MM.1S (cell line): ENCODE results near the gene COPZ1.

ENCODE experiments used
- DNase-seq: peaks from one replicate; pipeline ENCODE4 v3.0.0-alpha.2; 2015
- H2AFZ ChIP-seq: fragments of 300-600 bp; sonication (generic); 2 replicates; pipeline ENCODE4 v1.6.0; 2016; ENCODE audit warnings: antibody characterized with exemption, low read length
- H3F3A ChIP-seq: fragments of 300-600 bp; sonication (generic); 2 replicates; pipeline ENCODE4 v1.6.1; 2016; ENCODE audit warnings: mild to moderate bottlenecking, antibody characterized with exemption, low read length, moderate library complexity, mixed read lengths; ENCODE audit not compliant: insufficient read depth
- H3K27ac ChIP-seq: fragments of 300-600 bp; sonication (generic); 2 replicates; pipeline ENCODE4 v1.5.1; 2016; ENCODE audit warnings: mild to moderate bottlenecking, low read length
- H3K27me3 ChIP-seq: fragments of 300-600 bp; sonication (generic); replicated peaks from 2 replicates; pipeline ENCODE4 v1.6.0; 2016; ENCODE audit warnings: low read length; ENCODE audit not compliant: insufficient read depth
- H3K36me3 ChIP-seq: fragments of 300-600 bp; sonication (generic); replicated peaks from 2 replicates; pipeline ENCODE4 v1.6.1; 2016; ENCODE audit warnings: mild to moderate bottlenecking, low read length, mixed read lengths; ENCODE audit not compliant: insufficient read depth
- H3K4me1 ChIP-seq: fragments of 300-600 bp; sonication (generic); 2 replicates; pipeline ENCODE4 v1.6.1; 2016; ENCODE audit warnings: low read length, mixed read lengths
- H3K4me2 ChIP-seq: fragments of 300-600 bp; sonication (generic); 2 replicates; pipeline ENCODE4 v1.6.0; 2016; ENCODE audit warnings: low read depth, low read length
- H3K4me3 ChIP-seq: fragments of 300-600 bp; sonication (generic); 2 replicates; pipeline ENCODE4 v1.5.1; 2016; ENCODE audit warnings: low read length, mixed read lengths
- H3K79me2 ChIP-seq: fragments of 300-600 bp; sonication (generic); 2 replicates; pipeline ENCODE4 v1.6.1; 2016; ENCODE audit warnings: mixed run types, low read length, mixed read lengths
- H3K9ac ChIP-seq: fragments of 300-600 bp; sonication (generic); 2 replicates; pipeline ENCODE4 v1.6.1; 2016; ENCODE audit warnings: low read length, mixed read lengths
- H3K9me2 ChIP-seq: fragments of 300-600 bp; sonication (generic); replicated peaks from 2 replicates; pipeline ENCODE4 v1.6.1; 2016; ENCODE audit warnings: mild to moderate bottlenecking, low read length, mixed read lengths; ENCODE audit not compliant: insufficient read depth
- H3K9me3 ChIP-seq: fragments of 300-600 bp; sonication (generic); replicated peaks from 2 replicates; pipeline ENCODE4 v1.6.1; 2016; ENCODE audit warnings: mild to moderate bottlenecking, low read length, mixed read lengths; ENCODE audit not compliant: insufficient read depth
- H4K20me1 ChIP-seq: fragments of 300-600 bp; sonication (generic); 2 replicates; pipeline ENCODE4 v1.6.1; 2016; ENCODE audit warnings: mild to moderate bottlenecking, low read length, moderate library complexity, mixed read lengths; ENCODE audit not compliant: insufficient read depth
- EZH2 ChIP-seq: fragments of 300-600 bp; sonication (generic); optimal IDR thresholded peaks from 2 replicates; pipeline ENCODE3; 2017; ENCODE audit warnings: low read depth, mild to moderate bottlenecking, antibody characterized with exemption, low read length, mixed read lengths
- EZH2phosphoT487 ChIP-seq: fragments of 300-600 bp; sonication (generic); IDR thresholded peaks from 2 replicates; pipeline ENCODE4 v1.6.1; 2018; ENCODE audit warnings: antibody characterized with exemption, low read length
- TF ChIP-seq, protein P1 (sequence below): fragments of 300-600 bp; sonication (generic); IDR thresholded peaks from 2 replicates; pipeline ENCODE4 v1.5.1; 2016; ENCODE audit warnings: antibody characterized with exemption, low read length, mixed read lengths

The COPZ1 gene

DNA sequence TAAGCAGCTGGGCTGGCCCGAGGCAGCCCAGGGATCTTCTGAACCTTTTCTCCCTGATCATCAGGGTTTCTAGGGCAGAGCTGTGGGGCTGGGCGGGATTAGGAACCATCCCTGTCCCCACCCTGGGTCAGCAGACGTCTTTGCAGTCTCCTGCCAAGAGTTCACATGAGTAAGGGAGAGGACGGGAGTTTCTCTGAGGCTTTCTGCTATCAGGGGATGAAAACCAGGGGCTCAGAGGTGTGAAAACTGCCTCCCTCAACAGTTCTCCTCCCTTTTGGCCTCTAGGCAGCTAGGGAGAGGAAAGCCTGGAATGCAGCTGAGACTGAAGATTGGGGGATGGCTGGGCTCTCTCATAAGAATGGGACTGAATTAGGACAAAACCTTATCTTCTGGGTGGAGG is 51.7 kb downstream of the COPZ1 start:
- peaks cover 40% of the 10 kb centered on the region for H3K27me3 ChIP-seq
- no peaks in the 10 kb centered on the region for H3K9me2 ChIP-seq
- no peak overlapping the region for H3K4me3 ChIP-seq

DNA sequence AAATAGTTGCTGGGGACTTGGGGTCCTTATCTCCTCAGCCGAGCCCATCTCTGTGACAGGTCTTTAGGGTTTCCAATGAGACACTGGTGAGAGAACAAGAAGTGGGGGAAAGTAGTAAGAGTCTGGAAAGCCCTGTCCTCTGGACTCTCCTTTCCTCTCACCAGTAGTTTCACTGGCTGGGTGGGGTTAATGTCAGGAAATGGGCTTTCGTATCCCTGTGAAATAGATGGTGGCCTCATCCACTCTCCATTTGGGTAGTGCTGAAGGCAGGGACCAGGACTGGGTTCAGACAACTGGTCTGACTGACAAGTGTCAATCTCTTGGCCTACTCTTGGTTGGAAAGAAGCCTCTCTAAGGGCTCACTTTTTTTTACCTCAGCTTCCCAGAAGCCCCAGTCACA is 52.1 kb downstream of the COPZ1 start:
- DNase-seq, result no peak
- no peak overlapping the region for H3K4me3 ChIP-seq
- no peak overlapping the region for H3K4me2 ChIP-seq
- H3K9ac ChIP-seq, result no peak overlapping the region
- TF ChIP-seq, protein P1, sequence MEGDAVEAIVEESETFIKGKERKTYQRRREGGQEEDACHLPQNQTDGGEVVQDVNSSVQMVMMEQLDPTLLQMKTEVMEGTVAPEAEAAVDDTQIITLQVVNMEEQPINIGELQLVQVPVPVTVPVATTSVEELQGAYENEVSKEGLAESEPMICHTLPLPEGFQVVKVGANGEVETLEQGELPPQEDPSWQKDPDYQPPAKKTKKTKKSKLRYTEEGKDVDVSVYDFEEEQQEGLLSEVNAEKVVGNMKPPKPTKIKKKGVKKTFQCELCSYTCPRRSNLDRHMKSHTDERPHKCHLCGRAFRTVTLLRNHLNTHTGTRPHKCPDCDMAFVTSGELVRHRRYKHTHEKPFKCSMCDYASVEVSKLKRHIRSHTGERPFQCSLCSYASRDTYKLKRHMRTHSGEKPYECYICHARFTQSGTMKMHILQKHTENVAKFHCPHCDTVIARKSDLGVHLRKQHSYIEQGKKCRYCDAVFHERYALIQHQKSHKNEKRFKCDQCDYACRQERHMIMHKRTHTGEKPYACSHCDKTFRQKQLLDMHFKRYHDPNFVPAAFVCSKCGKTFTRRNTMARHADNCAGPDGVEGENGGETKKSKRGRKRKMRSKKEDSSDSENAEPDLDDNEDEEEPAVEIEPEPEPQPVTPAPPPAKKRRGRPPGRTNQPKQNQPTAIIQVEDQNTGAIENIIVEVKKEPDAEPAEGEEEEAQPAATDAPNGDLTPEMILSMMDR, result no peak
- TF ChIP-seq EZH2phosphoT487 (no peak), EZH2 (no peak)
- no peaks in the 10 kb centered on the region for H3K36me3 ChIP-seq
- H3K79me2 ChIP-seq, result no peaks in the 10 kb centered on the region
- H3K4me1 ChIP-seq, result peaks cover 3% of the 10 kb centered on the region; the same call in 1 of the 2 replicates
- peaks cover 36% of the 10 kb centered on the region for H3K27me3 ChIP-seq
- H2AFZ ChIP-seq, result no peak overlapping the region
- no peak overlapping the region for H3K27ac ChIP-seq
- H3F3A ChIP-seq, result peaks cover 5% of the 10 kb centered on the region
- H3K9me3 ChIP-seq, result no peaks in the 10 kb centered on the region
- H3K9me2 ChIP-seq, result no peaks in the 10 kb centered on the region
- no peaks in the 10 kb centered on the region for H4K20me1 ChIP-seq

More for the DNA sequence above, 51.7 kb downstream of the COPZ1 start:
- Histone ChIP-seq H3K79me2 (no peaks in the 10 kb centered on the region), H3F3A (peaks cover 5% of the 10 kb centered on the region), H3K36me3 (no peaks in the 10 kb centered on the region), H3K9ac (no peak overlapping the region), H3K27ac (no peak overlapping the region), H3K9me3 (no peaks in the 10 kb centered on the region), H2AFZ (no peak overlapping the region), H3K4me2 (no peak overlapping the region), H3K4me1 (peaks cover 3% of the 10 kb centered on the region; the same call in 1 of the 2 replicates), H4K20me1 (no peaks in the 10 kb centered on the region)
- DNase-seq, result no peak
- TF ChIP-seq, protein P1, result no peak
- TF ChIP-seq EZH2 (no peak), EZH2phosphoT487 (no peak)

DNA sequence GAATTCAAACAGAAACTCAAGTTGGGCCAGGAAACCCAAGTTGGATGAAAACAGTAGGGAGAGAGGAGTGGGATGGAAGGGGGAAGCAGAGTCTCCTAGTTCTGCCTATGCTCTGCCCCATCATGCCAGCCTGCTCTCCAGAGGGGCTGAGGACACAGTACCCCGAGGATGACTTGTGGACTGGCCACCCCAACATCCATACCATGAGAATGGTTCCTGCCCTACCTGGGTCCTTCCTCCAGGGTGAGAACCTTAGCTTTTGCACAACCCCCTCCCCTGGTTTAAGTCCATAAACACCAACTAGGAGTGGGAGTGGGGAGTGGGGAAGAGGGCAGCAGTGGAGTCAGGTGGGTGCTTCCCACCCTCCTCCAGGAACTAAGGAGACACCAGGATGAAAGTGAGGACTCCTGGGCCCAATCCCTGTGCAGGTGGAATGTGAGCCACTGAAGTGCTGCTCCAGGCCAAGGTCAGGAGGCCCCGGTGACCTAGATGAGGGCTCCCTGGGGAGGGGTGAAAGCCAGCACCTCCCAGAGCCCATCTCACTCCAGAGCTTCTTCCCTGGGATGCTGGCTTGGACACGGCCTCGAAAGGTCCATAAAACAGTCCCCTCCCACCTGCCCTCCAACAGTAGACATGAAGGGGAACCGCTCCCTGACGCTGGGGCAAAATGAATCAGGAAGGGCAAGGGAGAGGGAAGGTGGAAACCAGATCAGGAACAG is 53.0 kb downstream of the COPZ1 start:
- H3K27ac ChIP-seq, result no peak overlapping the region
- no peak overlapping the region for H3K4me2 ChIP-seq
- DNase-seq, result no peak
- H3K36me3 ChIP-seq, result no peaks in the 10 kb centered on the region
- H3K4me3 ChIP-seq, result no peak overlapping the region
- H3K9me3 ChIP-seq, result no peaks in the 10 kb centered on the region
- H3K27me3 ChIP-seq, result peaks cover 36% of the 10 kb centered on the region
- H3F3A ChIP-seq, result peaks cover 5% of the 10 kb centered on the region
- H3K4me1 ChIP-seq, result peaks cover 3% of the 10 kb centered on the region; the same call in 1 of the 2 replicates
- H4K20me1 ChIP-seq, result no peaks in the 10 kb centered on the region
- H3K9ac ChIP-seq, result no peak overlapping the region
- no peaks in the 10 kb centered on the region for H3K9me2 ChIP-seq
- H2AFZ ChIP-seq, result no peak overlapping the region
- TF ChIP-seq, protein P1, result no peak
- TF ChIP-seq EZH2 (no peak), EZH2phosphoT487 (no peak)
- H3K79me2 ChIP-seq, result no peaks in the 10 kb centered on the region
